Stimulated activated CD8-positive, alpha-beta memory T cell treated with anti-CD3 and anti-CD28 coated beads, Interleukin-12 subunit alpha, Interleukin-12 subunit beta, amount 100 ng/mL, for 4 hours (primary cell): ENCODE data around the gene DLGAP1.
"Not testable (repeated sequence)": the region's sequence is repeated elsewhere in the genome, so short reads cannot be mapped to it uniquely, and the experiment has no call there.

Experiments used
- DNase-seq: peaks from one replicate; pipeline ENCODE4 v3.0.0-alpha.2; 2020; ENCODE audit warnings: low read depth

Gene DLGAP1

GRCh38 chr18:3583873-3584247 is 871.2 kb downstream of the DLGAP1 start:
- no peak for DNase-seq

- DNase-seq = not testable (repeated sequence)
Measured at GRCh38 chr18:3583106-3583872, 871.8 kb downstream of the DLGAP1 start.

DNA sequence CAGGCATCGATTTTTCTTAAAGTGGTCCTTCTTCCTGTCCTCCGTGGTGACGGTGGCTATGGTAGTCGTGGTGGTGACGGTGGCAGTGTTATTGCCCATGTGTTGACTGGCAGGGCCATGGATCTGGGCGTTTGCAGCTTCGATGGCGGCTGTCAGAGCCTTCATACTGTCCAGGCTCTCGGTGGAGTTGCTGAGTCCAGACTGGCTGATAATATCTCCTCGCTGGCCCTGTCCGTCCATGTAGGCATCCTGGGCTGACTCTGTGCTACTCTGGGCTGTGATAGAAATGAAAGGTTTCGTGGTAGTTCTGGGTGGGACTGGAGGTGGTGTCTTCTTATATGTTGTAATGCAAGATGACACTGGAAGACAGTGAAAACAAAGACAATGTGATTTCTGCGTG is 873.2 kb downstream of the DLGAP1 start:
- no peak for DNase-seq

- DNase-seq = not testable (repeated sequence)
Measured at GRCh38 chr18:3580523-3581025, 874.5 kb downstream of the DLGAP1 start.

DNA sequence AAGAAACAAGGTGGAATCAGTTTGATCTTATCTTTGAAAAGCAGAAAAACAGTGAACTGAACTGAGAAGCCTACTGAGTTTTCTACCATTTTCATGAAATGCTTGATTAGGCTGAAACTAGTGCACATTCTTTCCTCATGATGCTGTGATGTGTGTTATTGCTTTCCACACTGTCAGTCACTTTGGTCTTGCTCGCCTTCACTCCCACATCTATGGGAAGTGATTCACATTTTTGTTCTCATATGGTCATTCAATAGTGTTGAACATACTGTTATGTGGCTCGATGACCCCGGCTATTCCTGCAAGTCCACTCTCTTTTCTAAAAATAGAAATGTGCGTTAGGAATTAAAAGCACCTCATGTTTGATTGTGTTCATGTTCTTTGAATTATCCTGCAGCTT is 875.4 kb downstream of the DLGAP1 start:
- no peak for DNase-seq

DNA sequence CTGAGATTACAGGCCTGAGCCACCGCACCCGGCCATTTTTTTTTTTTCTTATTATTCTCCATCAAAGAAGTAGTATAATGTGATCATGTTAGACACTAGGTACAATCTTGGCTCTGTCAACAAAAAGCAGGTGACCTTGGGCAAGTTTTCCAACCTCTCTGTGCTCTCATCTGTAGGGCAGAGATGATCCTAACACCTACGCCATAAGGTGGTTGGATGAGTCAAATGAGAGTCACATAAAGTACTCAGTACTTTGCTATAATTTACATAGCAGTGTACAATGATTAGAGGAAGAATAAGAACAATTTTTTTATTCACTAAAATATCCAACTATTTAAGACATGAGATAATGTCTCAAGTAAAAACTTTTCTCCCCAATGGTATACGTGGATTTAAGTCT is 876.5 kb downstream of the DLGAP1 start:
- no peak for DNase-seq

DNA sequence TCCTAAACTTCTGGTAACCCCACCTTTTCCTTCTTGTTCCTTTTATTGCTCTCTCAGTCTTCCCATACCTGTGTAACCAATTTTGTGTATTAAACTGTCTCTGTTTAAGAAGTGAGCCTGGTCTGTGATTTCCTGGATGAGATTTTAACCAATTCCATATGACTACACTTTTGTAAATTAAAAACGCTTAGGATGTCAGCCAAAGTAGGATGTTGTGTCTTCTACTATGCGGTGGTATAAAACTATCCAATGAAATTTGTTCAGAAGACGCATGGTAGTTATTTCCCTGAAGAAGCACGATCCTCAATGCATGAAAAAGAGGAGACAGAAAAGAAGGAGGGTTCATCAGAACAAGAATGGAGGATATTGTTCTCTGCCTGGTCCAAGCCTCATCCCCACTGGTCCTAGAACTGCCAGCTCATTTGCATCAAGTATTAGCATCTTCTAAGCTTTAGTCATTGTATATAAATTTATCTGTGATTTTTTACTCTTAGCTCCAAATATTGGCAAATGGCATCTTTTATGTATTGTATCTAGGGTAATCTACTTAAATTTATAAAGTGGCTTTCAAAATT is 877.7 kb downstream of the DLGAP1 start:
- no peak for DNase-seq

DNA sequence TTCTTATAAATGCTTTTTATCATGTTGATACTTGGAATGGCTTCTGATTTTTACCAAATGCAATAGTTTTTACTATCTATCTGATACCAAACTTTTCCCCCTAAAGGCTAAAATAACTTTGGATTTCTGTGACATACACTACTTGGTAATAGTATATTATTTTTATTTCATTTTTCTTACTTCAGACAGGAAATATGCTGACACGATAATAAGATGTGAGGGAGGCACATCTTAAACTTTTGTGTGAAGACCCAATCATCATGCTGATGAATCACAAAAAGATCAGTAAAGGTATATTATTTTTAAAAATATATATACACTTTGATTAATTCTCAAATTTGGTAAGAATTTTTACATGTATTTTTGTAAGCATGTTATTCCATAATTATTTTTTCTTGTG is 882.3 kb downstream of the DLGAP1 start:
- no peak for DNase-seq

DNA sequence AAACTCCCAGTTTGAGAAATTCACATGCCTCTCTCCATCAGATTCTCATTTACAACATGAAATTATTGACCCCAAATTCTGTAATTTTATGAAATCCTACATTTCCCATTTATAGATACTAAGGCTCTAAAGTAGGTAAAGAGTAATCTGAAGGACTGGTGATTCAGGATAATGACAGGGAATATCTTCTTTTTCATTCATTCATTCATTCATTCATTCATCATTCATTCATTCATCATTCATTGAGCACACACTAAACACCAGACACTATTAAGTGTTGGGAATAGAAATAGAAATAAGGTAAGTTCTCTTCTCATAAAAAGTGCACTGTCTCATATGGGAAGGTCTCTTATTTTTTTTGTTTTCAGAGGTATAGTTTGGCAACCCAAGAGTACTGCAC is 888.3 kb downstream of the DLGAP1 start:
- no peak for DNase-seq

- DNase-seq = no peak
Measured at GRCh38 chr18:3560755-3561154, 894.4 kb downstream of the DLGAP1 start.

DNA sequence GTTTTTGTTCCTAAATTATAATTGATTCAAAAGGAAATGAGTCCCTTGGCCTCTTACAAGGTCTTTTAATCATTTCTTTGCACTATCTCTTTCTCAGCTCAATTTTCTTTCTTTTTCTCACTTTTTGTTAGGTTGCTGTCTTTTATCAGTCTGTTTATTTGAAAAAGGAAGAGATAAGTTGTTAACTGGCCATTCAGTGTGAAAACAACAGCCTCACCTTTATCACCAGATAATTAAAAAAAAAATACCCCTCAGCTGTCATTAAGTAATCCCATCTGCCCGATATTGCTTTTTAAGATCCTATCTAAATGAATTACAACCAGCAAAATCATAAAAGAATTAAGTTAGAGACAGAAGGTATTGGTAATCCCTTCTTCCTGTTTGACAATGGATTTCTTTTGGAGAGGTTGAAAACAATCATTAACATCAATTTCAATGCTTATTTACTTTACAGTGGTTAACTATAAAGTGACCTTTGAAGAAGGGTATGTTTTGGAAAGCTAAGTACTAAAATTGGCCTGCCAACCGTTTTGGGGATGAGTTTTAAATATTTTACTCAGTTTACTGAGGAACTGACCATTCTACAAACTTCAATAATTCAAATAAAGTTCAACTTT is 900.2 kb downstream of the DLGAP1 start:
- no peak for DNase-seq

DNA sequence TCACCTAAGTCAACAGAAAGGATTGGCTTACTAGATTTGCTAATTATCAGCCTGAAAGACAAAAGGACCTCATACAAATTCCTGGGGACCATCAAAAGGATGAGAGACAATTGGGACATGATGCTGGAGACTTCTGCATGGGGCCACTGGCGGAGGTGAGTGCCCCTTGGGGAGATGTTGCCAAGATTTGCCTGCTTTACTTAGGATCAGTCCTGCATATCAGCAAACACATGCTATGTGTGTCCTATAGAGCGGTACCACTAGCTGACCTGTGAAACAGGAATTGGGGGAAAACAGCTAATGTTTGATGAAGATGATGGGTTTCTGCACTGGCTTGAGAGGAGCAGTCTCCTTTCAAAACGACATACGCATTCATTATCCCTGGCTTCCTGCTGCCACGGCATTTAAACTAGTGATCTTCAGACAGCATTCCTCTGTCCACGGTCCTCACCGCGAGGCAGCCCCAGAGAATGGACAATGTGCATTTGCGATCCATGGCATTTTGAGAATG is 901.0 kb downstream of the DLGAP1 start:
- no peak for DNase-seq

DNA sequence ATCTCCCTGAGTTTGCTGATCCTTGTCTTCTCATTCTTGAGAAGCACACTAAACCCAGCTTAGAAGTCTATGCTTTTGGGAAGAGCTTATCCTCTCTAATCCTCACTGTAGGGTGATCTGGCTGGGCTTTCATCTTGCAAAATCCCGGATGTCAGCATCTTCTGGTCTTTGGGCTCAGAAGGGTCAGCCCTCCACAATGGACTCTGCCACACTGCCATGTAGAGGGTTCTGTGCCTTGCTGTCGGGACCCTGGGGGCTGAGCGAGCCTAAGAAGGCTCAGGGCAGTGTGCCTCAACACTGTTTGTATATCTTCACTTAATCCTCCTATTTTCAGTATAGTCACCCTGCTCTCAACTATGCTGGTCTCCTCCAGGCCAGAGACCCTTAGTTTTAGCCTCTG is 902.8 kb downstream of the DLGAP1 start:
- no peak for DNase-seq

DNA sequence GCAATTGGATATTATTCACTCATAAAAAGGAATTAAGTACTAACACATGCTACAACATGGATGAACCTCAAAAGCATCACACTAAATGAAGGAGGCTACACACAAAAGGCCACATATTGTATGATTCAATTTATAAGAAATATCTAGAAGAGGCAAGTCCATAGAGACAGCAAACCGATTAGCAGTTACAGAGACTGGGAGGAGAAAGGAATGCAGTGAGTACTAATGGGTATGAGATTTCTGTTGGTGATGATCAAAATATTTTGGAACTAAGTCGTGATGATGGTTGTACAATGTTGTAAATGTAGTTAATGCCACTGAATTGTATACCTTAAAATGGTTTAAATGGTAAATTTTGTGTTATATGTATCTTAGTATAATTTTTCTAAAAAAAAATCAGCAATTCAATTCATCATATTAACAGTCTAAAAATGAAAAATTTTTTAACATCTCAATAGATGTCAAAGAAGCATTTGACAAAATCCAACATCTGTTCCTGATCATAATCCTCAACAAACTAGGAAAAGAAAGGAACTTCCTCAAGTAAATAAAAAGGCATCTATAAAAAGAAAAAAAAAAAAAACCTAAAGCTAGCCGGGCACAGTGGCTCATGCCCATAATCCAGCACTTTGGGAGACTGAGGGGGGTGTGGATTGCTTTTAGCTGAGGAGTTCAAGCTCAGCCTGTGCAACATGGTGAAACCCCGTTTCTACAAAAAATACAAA is 907.1 kb downstream of the DLGAP1 start:
- DNase-seq = no peak

DNA sequence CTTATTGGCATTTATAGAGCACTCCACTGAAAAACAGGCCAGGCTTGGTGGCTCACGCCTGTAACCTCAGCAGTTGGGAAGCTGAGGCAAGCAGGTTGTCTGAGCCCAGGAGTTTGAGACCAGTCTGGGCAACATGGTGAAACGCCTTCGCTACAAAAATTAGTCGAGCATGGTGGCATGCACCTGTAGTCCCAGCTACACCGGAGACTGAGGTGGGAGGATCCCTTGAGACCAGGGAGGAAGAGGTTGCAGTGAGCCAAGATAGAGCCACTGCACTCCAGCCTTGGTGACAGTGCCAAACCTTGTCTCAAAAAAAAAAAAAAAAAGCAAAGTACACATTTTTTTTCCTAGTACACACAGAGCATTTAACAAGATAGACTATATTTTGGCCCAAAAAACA is 909.0 kb downstream of the DLGAP1 start:
- DNase-seq = no peak

GRCh38 chr18:3544537-3544936 is 910.6 kb downstream of the DLGAP1 start:
- DNase-seq = no peak

DNA sequence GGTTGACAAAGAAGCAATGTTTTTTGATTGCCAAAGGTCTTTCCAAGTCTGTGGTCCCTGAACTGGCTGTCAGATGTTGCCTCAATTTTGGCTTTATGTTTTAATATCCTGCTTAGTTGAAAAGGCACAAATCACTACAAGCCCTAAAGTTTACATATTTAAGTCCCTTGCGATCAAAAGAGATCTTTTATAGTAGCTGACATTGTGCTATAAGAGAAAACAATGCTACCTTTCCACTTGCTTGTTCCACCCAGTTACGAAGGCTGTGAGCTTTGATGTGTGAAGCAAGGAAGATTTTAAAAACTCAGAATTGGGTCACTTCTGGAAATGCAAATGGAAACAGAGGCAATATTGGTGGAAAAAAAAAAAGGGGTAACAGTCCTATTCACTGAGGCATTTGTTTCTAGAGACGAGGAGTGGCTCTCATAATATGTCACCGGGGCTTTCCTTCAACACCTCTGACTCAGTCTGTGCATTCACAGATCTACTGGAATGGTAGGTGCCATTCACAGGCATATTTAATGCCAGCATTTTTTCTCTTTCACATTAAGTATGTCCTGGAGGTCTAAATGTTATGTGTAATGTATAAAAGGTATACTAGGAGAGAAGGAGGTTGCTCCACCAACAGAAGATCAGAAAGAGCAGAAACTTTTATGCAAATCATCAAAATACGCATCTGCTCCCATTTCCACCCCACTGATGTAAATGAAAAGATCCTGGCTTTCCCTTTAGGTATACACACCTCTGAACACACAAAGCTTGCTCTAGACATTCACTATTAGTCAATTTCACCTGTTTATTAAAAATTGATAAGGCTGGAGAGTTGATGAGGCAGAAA is 913.3 kb downstream of the DLGAP1 start:
- DNase-seq = no peak

GRCh38 chr18:3540805-3541548 is 914.1 kb downstream of the DLGAP1 start:
- no peak for DNase-seq

DNA sequence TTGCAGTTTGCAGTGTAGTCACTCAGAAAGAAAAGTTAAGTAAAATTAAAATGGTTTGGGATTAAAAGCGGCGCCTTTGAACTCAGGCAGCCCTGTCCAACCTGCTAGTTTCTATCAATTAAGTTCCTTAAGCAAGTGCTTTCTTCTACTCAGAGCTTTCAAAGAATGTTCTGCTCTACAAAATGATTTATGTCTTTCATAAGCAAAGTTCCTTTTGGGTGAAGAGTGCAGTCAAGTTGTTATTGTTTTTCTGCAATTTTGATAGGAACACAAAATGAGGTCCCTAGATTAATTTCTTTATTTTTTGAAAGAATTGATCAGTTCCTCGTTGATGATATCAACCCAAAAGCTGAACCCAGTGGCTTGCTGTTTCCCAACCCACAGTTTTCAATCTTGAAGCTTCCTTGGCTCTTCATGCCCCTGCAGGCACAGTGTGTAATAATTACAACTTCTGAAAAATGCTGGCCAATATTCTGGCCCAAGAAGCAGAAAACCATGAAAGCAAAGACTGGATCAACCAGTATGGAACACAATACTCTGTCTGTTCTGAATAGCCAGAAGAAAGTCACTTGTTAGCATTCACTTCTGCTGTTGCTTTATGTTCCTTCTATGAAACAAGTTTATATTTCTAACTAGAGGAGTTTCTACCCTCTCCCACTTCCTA is 916.0 kb downstream of the DLGAP1 start:
- no peak for DNase-seq

DNA sequence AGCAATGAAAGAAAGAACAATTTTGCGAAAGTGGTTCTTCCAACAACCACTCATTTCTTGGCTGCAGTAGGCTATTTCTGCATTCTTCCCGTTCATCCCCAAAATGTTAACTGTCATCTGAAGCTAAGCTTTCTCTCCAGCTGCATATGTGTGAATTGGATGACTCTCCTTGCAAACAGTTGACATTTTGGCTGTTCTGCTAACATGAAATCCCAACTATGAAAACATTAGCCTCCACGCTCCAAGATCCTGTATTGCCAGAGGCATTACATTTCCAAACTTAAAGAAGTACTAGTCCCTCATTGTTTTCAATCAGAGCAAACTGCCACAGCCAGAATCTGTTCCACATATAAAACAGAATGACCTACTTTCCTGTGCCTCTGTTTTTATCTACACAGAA is 916.7 kb downstream of the DLGAP1 start:
- no peak for DNase-seq
